Adrenal gland (tissue), 12 donors: ENCODE results near the gene ALDOC. TPM values are rescaled to one million over a fixed set of nuclear protein-coding genes. Genes with fewer than 3 reads are reported as not detected.

Experiments used
- DNase-seq, 7 donors: peaks; one replicate each; pipeline ENCODE4 v3.0.0-alpha.2; 2019 to 2020
- H3K27ac ChIP-seq, 5 donors: fragments of 200-600 bp; sonication (generic) in 4 of 5; 1 replicate in 3 of 5; 2 replicates in 2 of 5; pipeline versions ENCODE4 v1.5.1 to v1.8.0; 2016 to 2020; ENCODE audit warnings: mild to moderate bottlenecking in 1 of 5
- H3K27me3 ChIP-seq: fragments of 200-600 bp; 2 replicates; pipeline ENCODE4 v1.8.0; 2021
- H3K36me3 ChIP-seq, 2 donors: fragments of 200-600 bp; replicated peaks in 1 of 2; 1 replicate in 1 of 2; 2 replicates in 1 of 2; pipeline versions ENCODE4 v1.5.1 to v1.8.0; 2018 to 2022
- H3K4me1 ChIP-seq, 2 donors: fragments of 200-600 bp; replicated peaks in 1 of 2; 1 replicate in 1 of 2; 2 replicates in 1 of 2; pipeline versions ENCODE4 v1.5.1 to v1.8.0; 2018 to 2021
- H3K4me3 ChIP-seq, 4 donors: fragments of 200-600 bp; sonication (generic) in 3 of 4; one replicate each; pipeline ENCODE4 v1.5.1; 2016 to 2018
- H3K9me3 ChIP-seq, 3 donors: fragments of 200-600 bp; sonication (generic) in 1 of 3; replicated peaks in 1 of 3; 1 replicate in 2 of 3; 2 replicates in 1 of 3; pipeline versions ENCODE4 v1.5.1 to v1.8.0; 2016 to 2021
- CTCF ChIP-seq, 6 experiments: fragments of 450-650 bp in 4 of 6; fragments of 200-600 bp in 2 of 6; sonication (generic) in 1 of 6; IDR thresholded peaks; 1 replicate in 5 of 6; 2 replicates in 1 of 6; pipeline versions ENCODE4 v1.5.1 to v1.8.0; 2016 to 2021; ENCODE audit warnings: antibody characterized with exemption in 6 of 6, mild to moderate bottlenecking in 2 of 6, moderate library complexity in 1 of 6
- POLR2A ChIP-seq, 2 donors: fragments of 450-650 bp; IDR thresholded peaks; one replicate each; pipeline ENCODE4 v1.6.1; 2017; ENCODE audit warnings: antibody characterized with exemption in 2 of 2, mild to moderate bottlenecking in 2 of 2, moderate library complexity in 1 of 2
- WGBS, 4 donors: extraction: QIAGEN DNeasy Blood & Tissue Kit in 2 of 4; methylation state at CpG; one replicate each; pipeline versions ENCODE4 v1.1.5 to v1.1.7; 2013 to 2017; 5-methylcytosine and 5-hydroxymethylcytosine counted together
- intact Hi-C, 2 donors: fragments of 100-400 bp; cut with DNase I; formaldehyde crosslinking; loops; one replicate each; pipeline versions ENCODE4 v1.14.1 to v1.15.0; 2022 to 2023
- polyA plus RNA-seq, 3 donors: library from polyadenylated mRNA; stranded (reverse); fragments of 200-250 nt in 2 of 3; fragments of 350-450 nt in 1 of 3; fragmentation: Illumina TruSeq in 1 of 3; extraction: RNeasy Lipid Tissue Mini Kit (QIAGEN cat#74804) in 1 of 3; gene quantifications; one replicate each; pipeline ENCODE4 v1.2.3, GENCODE V29; 2013 to 2014
- total RNA-seq, 9 donors: library from RNA; depleted of rRNA in 4 of 9; stranded (reverse); fragments of >200 nt in 4 of 9; fragments of 120-200 nt in 1 of 9; fragmentation: NEBNext Ultra II Directional in 1 of 9; extraction: Animal tissue kit (Norgen Biotek cat#: 25700) in 1 of 9; gene quantifications; one replicate each; pipeline versions ENCODE4 v1.1.0 to v1.2.4, GENCODE V29; 2013 to 2023
- donor health status: healthy with polysubstance abuse.
- donor health status: Bipolar disorder and iron deficiency.
- donor health status: DM: yes; HTN: yes; CAD: no.
- donor health status: DM: no; HTN: no; CAD: no.
- donor health status: DM: no; HTN: no; CAD: no.
- donor health status: DM: yes; HTN: yes; CAD: no.

ALDOC gene
- total and polyA plus RNA-seq, 12 donors, result 6.3 to 65.5 (median 31.7) TPM

- peaks cover 5% of the 10 kb centered on the region for H3K27me3 ChIP-seq
- no peaks in the 10 kb centered on the region for H3K9me3 ChIP-seq
- intact Hi-C loops, result loop anchor here in 1 of 2 donors (5.0 kb wide), 1 partner anchor 35 kb away; no protein-coding TSS in a partner anchor
- no peak overlapping the region for H3K4me3 ChIP-seq
- no peak for TF ChIP-seq CTCF (IDR thresholded peaks at IDR 0.05)
- no peak for TF ChIP-seq POLR2A (IDR thresholded peaks at IDR 0.05)
- no peak overlapping the region for H3K27ac ChIP-seq
- no peaks in the 10 kb centered on the region for H3K4me1 ChIP-seq
- 74 to 77% (median 75%) methylated on average over 5 to 7 of the region's 7 CpGs for WGBS, 4 donors
- no peaks in the 10 kb centered on the region for H3K36me3 ChIP-seq
- no peak for DNase-seq
These were observed 44.4 kb downstream of the ALDOC start for GRCh38 chr17:28532050-28532960.

- H3K4me1 ChIP-seq, result no peaks in the 10 kb centered on the region
- H3K36me3 ChIP-seq, result no peaks in the 10 kb centered on the region
- H3K9me3 ChIP-seq, result no peaks in the 10 kb centered on the region
- DNase-seq, result no peak
- no peak overlapping the region for H3K4me3 ChIP-seq
- WGBS, 4 donors, result 62 to 70% (median 69%) methylated on average over 7 of the region's 7 CpGs
- H3K27me3 ChIP-seq, result peaks cover 5% of the 10 kb centered on the region
- H3K27ac ChIP-seq, result no peak overlapping the region
- no peak for TF ChIP-seq CTCF (IDR thresholded peaks at IDR 0.05)
- TF ChIP-seq POLR2A (IDR thresholded peaks at IDR 0.05), result no peak
- intact Hi-C loops, result loop anchor here in 1 of 2 donors (5.0 kb wide), 1 partner anchor 34 kb away; no protein-coding TSS in a partner anchor
These were observed 45.8 kb downstream of the ALDOC start for GRCh38 chr17:28530926-28531325.

GRCh38 chr17:28530250-28530649, 46.4 kb downstream of the ALDOC start:
- 65 to 80% (median 72%) methylated on average over 4 of the region's 4 CpGs for WGBS, 4 donors
- Histone ChIP-seq H3K36me3 (no peaks in the 10 kb centered on the region), H3K27ac (no peak overlapping the region), H3K4me3 (no peak overlapping the region), H3K27me3 (peaks cover 5% of the 10 kb centered on the region), H3K4me1 (no peaks in the 10 kb centered on the region), H3K9me3 (no peaks in the 10 kb centered on the region)
- intact Hi-C loops, result loop anchor here in 1 of 2 donors (5.0 kb wide), 1 partner anchor 33 kb away; no protein-coding TSS in a partner anchor
- TF ChIP-seq CTCF (IDR thresholded peaks at IDR 0.05), result no peak
- TF ChIP-seq POLR2A (IDR thresholded peaks at IDR 0.05), result no peak
- no peak for DNase-seq

GRCh38 chr17:28529013-28529400, 47.7 kb downstream of the ALDOC start:
- no peaks in the 10 kb centered on the region for H3K4me1 ChIP-seq
- H3K27ac ChIP-seq, result no peak overlapping the region
- H3K36me3 ChIP-seq, result no peaks in the 10 kb centered on the region
- WGBS, 4 donors, result 70 to 91% (median 80%) methylated on average over 3 of the region's 3 CpGs
- H3K27me3 ChIP-seq, result peaks cover 5% of the 10 kb centered on the region
- intact Hi-C loops, result no loop called here
- no peak overlapping the region for H3K4me3 ChIP-seq
- no peak for DNase-seq
- H3K9me3 ChIP-seq, result no peaks in the 10 kb centered on the region
- no peak for TF ChIP-seq POLR2A (IDR thresholded peaks at IDR 0.05)
- TF ChIP-seq CTCF (IDR thresholded peaks at IDR 0.05), result no peak
